ENCODE data around the gene DCAF16. TPM values are rescaled to one million over a fixed set of nuclear protein-coding genes. Genes with fewer than 3 reads are reported as not detected.

The DCAF16 gene
- total RNA-seq, 4 donors from 2014 or later: 5.6 to 28.2 (median 12.2) TPM

- H3K27me3 ChIP-seq: no peaks in the 10 kb centered on the region
- H3K36me3 ChIP-seq: peaks cover 10 to 42% (median 20%) of the 10 kb centered on the region in 3 donors
- H3K4me1 ChIP-seq: peaks cover 22 to 44% (median 27%) of the 10 kb centered on the region in 3 donors
- DNase-seq: no peak
- WGBS, 2 donors: 88% methylated on average over 3 of the region's 3 CpGs
- H3K9me3 ChIP-seq: no peaks in the 10 kb centered on the region
- intact Hi-C loops (cut with DNase I): loop anchor here (10.0 kb wide), 1 partner anchor 789 kb away; no protein-coding TSS in a partner anchor
- TF ChIP-seq POLR2A (IDR thresholded peaks at IDR 0.05) (no peak), CTCF (IDR thresholded peaks at IDR 0.05) (no peak)
- no peak overlapping the region for H3K27ac ChIP-seq
- H3K4me3 ChIP-seq: no peak overlapping the region
These were observed 4.9 kb downstream of the DCAF16 start for GRCh38 chr4:17805580-17806155.

- H3K4me3 ChIP-seq: no peak overlapping the region
- H3K9me3 ChIP-seq: no peaks in the 10 kb centered on the region
- H3K27ac ChIP-seq: no peak overlapping the region
- no peak for TF ChIP-seq CTCF (IDR thresholded peaks at IDR 0.05)
- no peak for TF ChIP-seq POLR2A (IDR thresholded peaks at IDR 0.05)
- peaks cover 0 to 46% (median 8%) of the 10 kb centered on the region in 3 donors for H3K36me3 ChIP-seq
- no peak for DNase-seq
- H3K4me1 ChIP-seq: no peaks in the 10 kb centered on the region
- WGBS, 2 donors: 83 to 96% methylated on average over 1 of the region's 1 CpG
- no peaks in the 10 kb centered on the region for H3K27me3 ChIP-seq
- intact Hi-C loops (cut with DNase I): no loop called here
These were observed 12.7 kb downstream of the DCAF16 start for GRCh38 chr4:17797808-17798207.

- no peak overlapping the region for H3K27ac ChIP-seq
- no peak for DNase-seq
- H3K4me3 ChIP-seq: no peak overlapping the region
- 48 to 65% methylated on average over 1 of the region's 1 CpG for WGBS, 2 donors
- intact Hi-C loops (cut with DNase I): no loop called here
- no peaks in the 10 kb centered on the region for H3K4me1 ChIP-seq
- no peak for TF ChIP-seq POLR2A (IDR thresholded peaks at IDR 0.05)
- no peak for TF ChIP-seq CTCF (IDR thresholded peaks at IDR 0.05)
- no peaks in the 10 kb centered on the region for H3K27me3 ChIP-seq
- no peaks in the 10 kb centered on the region for H3K9me3 ChIP-seq
- H3K36me3 ChIP-seq: peaks cover 0 to 29% (median 0%) of the 10 kb centered on the region in 3 donors
These were observed 15.8 kb downstream of the DCAF16 start for GRCh38 chr4:17794730-17795129.

GRCh38 chr4:17788956-17789355 lies 21.6 kb downstream of the DCAF16 start:
- Histone ChIP-seq H3K4me1 (no peaks in the 10 kb centered on the region), H3K27me3 (no peaks in the 10 kb centered on the region), H3K4me3 (no peak overlapping the region), H3K27ac (no peak overlapping the region), H3K36me3 (peaks cover 0 to 16% (median 0%) of the 10 kb centered on the region in 3 donors), H3K9me3 (no peaks in the 10 kb centered on the region)
- TF ChIP-seq POLR2A (IDR thresholded peaks at IDR 0.05) (no peak), CTCF (IDR thresholded peaks at IDR 0.05) (no peak)
- DNase-seq: no peak
- intact Hi-C loops (cut with DNase I): no loop called here

GRCh38 chr4:17787315-17787714 lies 23.2 kb downstream of the DCAF16 start:
- 59 to 63% methylated on average over 5 of the region's 5 CpGs for WGBS, 2 donors

More at GRCh38 chr4:17787315-17787714, 23.2 kb downstream of the DCAF16 start:
- DNase-seq: no peak
- H3K4me1 ChIP-seq: no peaks in the 10 kb centered on the region
- peaks cover 0 to 11% (median 0%) of the 10 kb centered on the region in 3 donors for H3K36me3 ChIP-seq
- intact Hi-C loops (cut with DNase I): no loop called here
- H3K27ac ChIP-seq: no peak overlapping the region
- H3K27me3 ChIP-seq: peaks cover 0 to 3% (median 0%) of the 10 kb centered on the region in 4 donors
- no peaks in the 10 kb centered on the region for H3K9me3 ChIP-seq
- no peak overlapping the region for H3K4me3 ChIP-seq
- no peak for TF ChIP-seq POLR2A (IDR thresholded peaks at IDR 0.05)
- TF ChIP-seq CTCF (IDR thresholded peaks at IDR 0.05): no peak
